NCI-H2196 treated with DMSO at 0.1 percent for 48 hours (cell line): ENCODE measurements around the gene SLC27A2.
A peak's percentile ranks its signal among the peaks of the same experiment; 100 is the strongest.
"Not testable (repeated sequence)": the region's sequence is repeated elsewhere in the genome, so short reads cannot be mapped to it uniquely, and the experiment has no call there.

ENCODE experiments used
- DNase-seq: peaks from one replicate; lab custom pipeline; 2025; ENCODE audit not compliant: unreplicated experiment; lab: John Stamatoyannopoulos, UW

The SLC27A2 gene

GRCh38 chr15:50181969-50182218, at the start of gene SLC27A2:
Gene SLC27A2 (plus strand): TSS chr15:50182196. CDS start chr15:50182428, 232 bp downstream.
- peak; percentile 8 for DNase-seq

- DNase-seq = not testable (repeated sequence)
Observed at GRCh38 chr15:50132251-50132984, 49.6 kb upstream of the SLC27A2 start.

GRCh38 chr15:50134524-50135024, 47.4 kb upstream of the SLC27A2 start:
- DNase-seq = no peak

GRCh38 chr15:50135031-50135551, 46.9 kb upstream of the SLC27A2 start:
- no peak for DNase-seq

- DNase-seq = no peak
Observed at GRCh38 chr15:50137330-50137761, 44.6 kb upstream of the SLC27A2 start.

- DNase-seq = no peak
Observed at GRCh38 chr15:50137893-50138292, 44.1 kb upstream of the SLC27A2 start.

- no peak for DNase-seq
Observed at GRCh38 chr15:50138391-50138790, 43.6 kb upstream of the SLC27A2 start.

DNA sequence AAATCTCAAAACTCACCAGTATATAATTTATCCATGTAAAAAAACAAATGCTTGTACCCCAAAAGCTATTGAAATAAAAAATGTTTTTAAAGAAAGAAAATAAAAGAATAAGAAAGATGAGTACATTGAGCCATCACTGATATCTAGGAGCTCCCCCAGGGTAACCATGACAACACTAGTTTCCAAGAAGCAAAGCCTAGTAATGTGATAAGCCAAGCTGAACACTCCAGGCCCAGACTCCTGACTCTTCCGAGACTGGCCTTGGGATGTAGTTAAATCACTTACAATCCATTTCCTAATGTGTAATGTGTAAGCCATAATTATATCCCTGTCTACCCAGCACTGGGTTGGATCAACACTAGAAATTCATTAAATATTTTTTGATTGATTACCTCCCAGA, 41.9 kb upstream of the SLC27A2 start:
- DNase-seq = no peak

DNA sequence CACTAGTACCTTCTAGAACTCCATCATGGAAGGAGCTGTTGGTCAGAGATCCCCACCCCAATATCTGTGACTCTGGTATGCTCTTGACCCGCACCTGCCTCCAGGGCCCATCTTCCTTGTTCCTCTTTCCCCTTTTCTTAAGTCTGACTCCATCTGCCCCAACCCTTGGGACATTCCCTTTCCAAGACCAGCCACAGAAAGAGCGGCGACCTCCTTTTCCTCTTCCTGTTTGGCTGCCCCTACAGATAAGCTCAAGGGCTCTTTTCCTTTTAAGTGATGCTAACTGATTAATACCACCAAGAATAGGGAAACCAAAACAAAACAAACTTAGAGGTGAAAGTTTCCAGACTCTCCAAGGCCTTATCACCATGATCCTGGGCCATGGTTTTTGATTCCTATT, 41.0 kb upstream of the SLC27A2 start:
- DNase-seq = no peak

- no peak for DNase-seq
Observed at GRCh38 chr15:50141856-50142255, 40.1 kb upstream of the SLC27A2 start.

- no peak for DNase-seq
Observed at GRCh38 chr15:50143255-50143860, 38.6 kb upstream of the SLC27A2 start.

- no peak for DNase-seq
Observed at GRCh38 chr15:50144341-50145120, 37.5 kb upstream of the SLC27A2 start.

DNA sequence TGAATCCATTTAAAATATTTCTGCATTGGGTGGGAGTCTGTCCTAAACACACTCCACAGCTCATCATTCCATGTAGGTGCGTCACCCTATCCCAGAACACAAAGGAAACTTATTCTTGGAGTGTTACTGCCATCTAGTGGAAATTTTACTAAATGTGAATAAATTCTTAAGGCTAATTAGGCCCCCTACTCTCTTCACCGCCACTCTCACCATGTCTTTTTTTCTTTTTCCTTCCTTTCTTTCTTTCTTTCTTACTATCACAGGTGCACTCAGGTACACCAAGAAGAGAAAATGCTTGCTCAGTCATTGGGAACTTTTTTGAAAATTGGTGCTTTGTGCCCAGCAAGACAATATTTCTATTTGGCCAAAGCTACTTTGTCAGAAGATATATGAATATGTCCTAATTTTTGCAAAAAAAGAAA, 36.5 kb upstream of the SLC27A2 start:
- DNase-seq = no peak

DNA sequence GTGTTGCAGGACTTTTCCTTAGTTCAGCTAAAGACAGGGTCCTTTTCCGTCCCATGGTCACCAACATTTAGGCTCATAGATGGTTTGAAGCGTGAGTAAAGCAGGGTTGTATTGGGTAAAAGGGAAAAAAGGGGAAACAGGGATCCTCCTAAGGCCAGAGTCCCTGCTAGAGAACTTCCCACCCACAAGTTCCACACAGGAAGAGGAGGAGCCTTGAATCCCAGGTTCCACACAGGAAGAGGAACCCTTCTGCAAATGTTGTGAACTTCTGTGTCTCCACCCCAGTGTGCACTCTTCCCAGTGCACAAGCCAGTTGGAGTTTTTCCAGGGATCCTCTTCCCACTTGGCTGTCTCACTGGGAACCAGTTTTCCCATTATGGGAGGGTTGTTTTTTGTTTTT, 35.4 kb upstream of the SLC27A2 start:
- DNase-seq = no peak

DNA sequence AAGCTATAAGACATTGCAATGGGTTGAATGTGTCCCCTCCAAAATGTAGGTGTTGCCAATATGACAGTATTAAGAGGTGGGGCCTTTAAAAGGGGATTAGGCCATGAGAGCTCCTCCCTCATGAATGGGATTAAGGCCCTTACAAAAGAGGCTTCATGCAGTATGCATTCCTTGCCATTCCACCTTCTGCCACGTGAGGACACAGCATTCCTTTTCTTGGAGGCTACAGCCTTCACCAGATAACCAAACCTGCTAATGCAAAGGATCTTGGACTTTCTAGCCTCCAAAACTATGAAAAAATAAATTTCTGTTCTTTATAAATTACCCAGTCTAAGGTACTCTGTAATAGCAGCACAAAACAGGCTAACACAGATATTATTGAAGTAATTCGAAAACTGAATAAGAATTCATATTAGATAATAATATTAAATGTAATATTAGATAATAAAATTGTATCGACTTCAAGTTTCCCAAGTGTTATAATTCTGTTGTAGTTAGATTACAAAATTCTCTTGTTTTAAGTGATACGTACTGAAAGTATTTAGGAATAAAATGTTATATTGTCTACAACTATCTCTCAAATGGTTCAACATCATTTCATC, 33.5 kb upstream of the SLC27A2 start:
- DNase-seq = no peak

DNA sequence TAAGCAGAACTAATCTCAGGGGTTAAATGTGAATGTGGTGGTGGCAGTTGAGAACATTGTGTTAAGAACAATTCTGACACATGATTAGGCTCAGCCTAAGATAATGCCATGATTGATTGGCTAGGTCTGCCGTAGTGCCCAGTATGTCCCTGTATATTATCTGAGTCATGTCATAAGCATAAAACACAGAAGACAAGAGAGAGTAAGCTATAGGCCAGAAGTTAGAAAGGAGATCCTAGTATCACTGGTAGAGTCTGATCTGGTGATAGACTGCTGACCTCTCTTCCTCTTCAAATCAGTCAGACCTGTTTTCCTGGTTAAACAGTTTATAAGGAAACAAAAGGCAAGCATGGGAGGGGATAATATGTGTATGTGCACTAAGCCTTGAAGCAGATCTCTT, 32.9 kb upstream of the SLC27A2 start:
- DNase-seq = no peak

DNA sequence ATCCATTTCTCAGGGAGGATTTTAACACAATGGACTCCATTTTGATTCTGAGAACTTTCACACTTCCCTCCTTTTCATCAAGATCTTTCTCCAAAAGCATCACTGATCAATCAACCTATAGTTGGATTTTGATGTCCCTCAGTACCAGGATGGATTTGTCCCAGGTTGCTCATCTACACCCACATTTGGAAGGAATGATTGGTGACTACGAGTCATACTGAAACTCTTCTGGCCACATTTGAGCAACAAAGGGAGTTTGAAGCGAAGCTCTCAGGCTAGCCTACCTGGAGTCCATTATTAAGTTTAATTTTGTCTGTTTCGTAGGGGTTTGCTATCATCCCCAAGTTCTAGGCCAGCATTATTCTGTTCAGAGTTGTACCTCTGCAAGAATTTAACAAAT, 31.6 kb upstream of the SLC27A2 start:
- DNase-seq = no peak

DNA sequence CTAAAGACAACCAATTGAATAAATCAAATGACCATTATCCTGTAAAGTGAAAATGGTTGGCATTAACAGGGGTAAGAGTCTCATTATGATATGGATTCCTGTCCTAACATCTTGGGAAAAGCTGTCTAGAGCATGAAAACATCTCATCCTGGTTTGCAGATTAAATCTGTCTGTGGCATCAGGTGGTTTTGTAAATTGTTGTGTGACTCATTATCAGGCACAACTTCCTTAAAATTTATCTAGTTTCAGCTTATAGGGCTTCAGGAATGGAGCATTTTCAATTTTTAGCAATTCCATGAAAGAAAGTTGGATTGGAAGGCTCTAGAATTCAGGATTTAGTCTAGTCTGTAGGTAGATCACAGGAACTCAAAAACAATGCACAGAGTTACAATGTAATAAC, 31.1 kb upstream of the SLC27A2 start:
- DNase-seq = no peak

- DNase-seq = no peak
Observed at GRCh38 chr15:50151476-50151875, 30.5 kb upstream of the SLC27A2 start.

- DNase-seq = not testable (repeated sequence)
Observed at GRCh38 chr15:50158236-50158635, 23.8 kb upstream of the SLC27A2 start.

GRCh38 chr15:50162969-50163718, 18.9 kb upstream of the SLC27A2 start:
- no peak for DNase-seq
